Activated naive CD4-positive, alpha-beta T cell treated with anti-CD3 and anti-CD28 coated beads, Interleukin-2, amount 50 U/mL, for 16 hours (primary cell): Measurements from ENCODE around the gene BCAS3.
"Not testable (repeated sequence)": the region's sequence is repeated elsewhere in the genome, so short reads cannot be mapped to it uniquely, and the experiment has no call there.

ENCODE experiments used
- DNase-seq: peaks from one replicate; pipeline ENCODE4 v3.0.0-alpha.2; 2020

The BCAS3 gene

GRCh38 chr17:61017317-61018006 is 339.8 kb downstream of the BCAS3 start:
- no peak for DNase-seq

GRCh38 chr17:61018938-61019337 is 341.3 kb downstream of the BCAS3 start:
- DNase-seq, result no peak

- no peak for DNase-seq
These were observed 346.3 kb downstream of the BCAS3 start for GRCh38 chr17:61023996-61024395.

GRCh38 chr17:61026818-61027217 is 349.2 kb downstream of the BCAS3 start:
- DNase-seq, result no peak

- DNase-seq, result no peak
These were observed 351.5 kb downstream of the BCAS3 start for GRCh38 chr17:61029181-61029580.

- no peak for DNase-seq
These were observed 363.0 kb downstream of the BCAS3 start for GRCh38 chr17:61040666-61041065.

GRCh38 chr17:61042348-61042747 is 364.7 kb downstream of the BCAS3 start:
- DNase-seq, result not testable (repeated sequence)

- DNase-seq, result no peak
These were observed 369.9 kb downstream of the BCAS3 start for GRCh38 chr17:61047515-61047914.

- DNase-seq, result no peak
These were observed 370.9 kb downstream of the BCAS3 start for GRCh38 chr17:61048376-61049106.

- DNase-seq, result no peak
These were observed 375.8 kb downstream of the BCAS3 start for GRCh38 chr17:61053469-61053868.

- DNase-seq, result no peak
These were observed 376.8 kb downstream of the BCAS3 start for GRCh38 chr17:61054436-61054835.

GRCh38 chr17:61057257-61057656 is 379.6 kb downstream of the BCAS3 start:
- DNase-seq, result no peak

- no peak for DNase-seq
These were observed 380.4 kb downstream of the BCAS3 start for GRCh38 chr17:61058066-61058465.

- DNase-seq, result no peak
These were observed 385.9 kb downstream of the BCAS3 start for GRCh38 chr17:61063528-61063927.

- DNase-seq, result no peak
These were observed 386.7 kb downstream of the BCAS3 start for GRCh38 chr17:61064087-61064951.

- DNase-seq, result no peak
These were observed 387.7 kb downstream of the BCAS3 start for GRCh38 chr17:61065263-61065773.

GRCh38 chr17:61066062-61066461 is 388.4 kb downstream of the BCAS3 start:
- DNase-seq, result no peak

- no peak for DNase-seq
These were observed 393.0 kb downstream of the BCAS3 start for GRCh38 chr17:61070649-61071048.

GRCh38 chr17:61072648-61073047 is 395.0 kb downstream of the BCAS3 start:
- DNase-seq, result no peak

- no peak for DNase-seq
These were observed 395.5 kb downstream of the BCAS3 start for GRCh38 chr17:61073131-61073530.

GRCh38 chr17:61073799-61074513 is 396.3 kb downstream of the BCAS3 start:
- no peak for DNase-seq

GRCh38 chr17:61075988-61076387 is 398.3 kb downstream of the BCAS3 start:
- no peak for DNase-seq

GRCh38 chr17:61076621-61077031 is 399.0 kb downstream of the BCAS3 start:
- DNase-seq, result no peak
